Neural progenitor cell (in vitro differentiated cells): ENCODE data around the gene THRB. TPM values are rescaled to one million over a fixed set of nuclear protein-coding genes. Genes with fewer than 3 reads are reported as not detected.
A peak's percentile ranks its signal among the peaks of the same experiment; 100 is the strongest.

ENCODE experiments used
- DNase-seq: peaks from one replicate; pipeline ENCODE4 v3.0.0-alpha.2; 2016; ENCODE audit warnings: low spot score
- H2AFZ ChIP-seq: fragments of 200-600 bp; sonication (generic); replicated peaks from 2 replicates; pipeline ENCODE4 v1.6.1; 2016; ENCODE audit warnings: antibody characterized with exemption
- H3F3A ChIP-seq: fragments of 200-600 bp; sonication (generic); 2 replicates; pipeline ENCODE4 v1.6.1; 2016; ENCODE audit warnings: antibody characterized with exemption, low read depth
- H3K27ac ChIP-seq: fragments of 200-600 bp; sonication (generic); 2 replicates; pipeline ENCODE4 v1.5.1; 2016; ENCODE audit warnings: mild to moderate bottlenecking
- H3K27me3 ChIP-seq: fragments of 200-600 bp; sonication (generic); 2 replicates; pipeline ENCODE4 v1.6.1; 2016; ENCODE audit warnings: mild to moderate bottlenecking, moderate library complexity
- H3K36me3 ChIP-seq: fragments of 200-600 bp; sonication (generic); 2 replicates; pipeline ENCODE4 v1.5.1; 2016
- H3K4me1 ChIP-seq: fragments of 200-600 bp; sonication (generic); 2 replicates; pipeline ENCODE4 v1.6.1; 2016; ENCODE audit warnings: mixed run types
- H3K4me2 ChIP-seq: fragments of 200-600 bp; sonication (generic); 2 replicates; pipeline ENCODE4 v1.6.1; 2016
- H3K4me3 ChIP-seq: fragments of 200-600 bp; sonication (generic); 2 replicates; pipeline ENCODE4 v1.5.1; 2016
- H3K79me2 ChIP-seq: fragments of 200-600 bp; sonication (generic); 2 replicates; pipeline ENCODE4 v1.6.1; 2016; ENCODE audit warnings: low read depth
- H3K9ac ChIP-seq: fragments of 200-600 bp; sonication (generic); 2 replicates; pipeline ENCODE4 v1.6.1; 2016
- H3K9me3 ChIP-seq: fragments of 200-600 bp; sonication (generic); 2 replicates; pipeline ENCODE4 v1.5.1; 2016; ENCODE audit warnings: low read depth
- H4K20me1 ChIP-seq: fragments of 200-600 bp; sonication (generic); 2 replicates; pipeline ENCODE4 v1.6.1; 2016; ENCODE audit warnings: low read depth
- H3K27ac Mint-ChIP-seq: 3 replicates; pipeline ENCODE4 v1.8.0; 2021; ENCODE audit warnings: mixed read lengths
- H3K27me3 Mint-ChIP-seq: 2 replicates; pipeline ENCODE4 v1.8.0; 2022; ENCODE audit warnings: low read depth, mild to moderate bottlenecking, inconsistent platforms, moderate library complexity, mixed read lengths; ENCODE audit not compliant: insufficient read depth
- H3K36me3 Mint-ChIP-seq: 3 replicates; pipeline ENCODE4 v1.8.0; 2021; ENCODE audit warnings: mixed read lengths
- H3K4me1 Mint-ChIP-seq: 3 replicates; pipeline ENCODE4 v1.8.0; 2021; ENCODE audit warnings: mixed read lengths
- H3K4me3 Mint-ChIP-seq: 3 replicates; pipeline ENCODE4 v1.8.0; 2021; ENCODE audit warnings: mild to moderate bottlenecking, moderate library complexity, mixed read lengths
- H3K9me3 Mint-ChIP-seq: 3 replicates; pipeline ENCODE4 v1.8.0; 2020; ENCODE audit warnings: mixed read lengths
- EZH2 ChIP-seq: fragments of 200-600 bp; sonication (generic); IDR thresholded peaks from 2 replicates; pipeline ENCODE4 v1.6.1; 2017; ENCODE audit warnings: antibody characterized with exemption, mild to moderate bottlenecking, moderate library complexity
- EZH2phosphoT487 ChIP-seq: fragments of 200-600 bp; sonication (generic); IDR thresholded peaks from 2 replicates; pipeline ENCODE4 v1.6.1; 2017; ENCODE audit warnings: antibody characterized with exemption
- total RNA-seq: library from RNA; depleted of rRNA; stranded (reverse); fragments of >200 nt; gene quantifications from 2 replicates; pipeline ENCODE4 v1.2.3, GENCODE V29; 2015; ENCODE audit warnings: low replicate concordance
- TF ChIP-seq, protein P1 (sequence below): fragments of 200-600 bp; sonication (generic); IDR thresholded peaks from 2 replicates; pipeline ENCODE4 v1.5.1; 2017; ENCODE audit warnings: antibody characterized with exemption, mild to moderate bottlenecking

Gene THRB
- total RNA-seq, 1 donor from 2014 or later, result 1.2 TPM

DNA sequence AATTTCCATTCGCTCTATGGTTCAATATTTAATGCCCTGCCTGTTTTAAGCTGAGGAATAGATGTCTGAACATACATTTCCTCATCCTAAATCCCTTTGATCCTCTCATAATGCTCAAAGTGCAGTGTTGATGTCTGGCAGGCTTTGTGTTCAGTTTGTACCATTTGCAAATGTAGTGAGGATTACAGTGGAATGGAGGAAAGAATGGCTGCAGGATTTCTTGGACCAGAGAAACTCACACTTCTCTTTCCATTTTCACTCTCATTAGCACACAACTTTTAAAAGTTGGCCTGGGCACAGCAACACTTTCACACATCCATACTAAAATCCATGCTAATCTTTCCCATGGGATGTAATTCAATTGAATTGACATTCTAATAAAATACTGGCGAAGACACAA is 28.6 kb upstream of the THRB start:
- H3K36me3 ChIP-seq, result no peaks in the 10 kb centered on the region

DNA sequence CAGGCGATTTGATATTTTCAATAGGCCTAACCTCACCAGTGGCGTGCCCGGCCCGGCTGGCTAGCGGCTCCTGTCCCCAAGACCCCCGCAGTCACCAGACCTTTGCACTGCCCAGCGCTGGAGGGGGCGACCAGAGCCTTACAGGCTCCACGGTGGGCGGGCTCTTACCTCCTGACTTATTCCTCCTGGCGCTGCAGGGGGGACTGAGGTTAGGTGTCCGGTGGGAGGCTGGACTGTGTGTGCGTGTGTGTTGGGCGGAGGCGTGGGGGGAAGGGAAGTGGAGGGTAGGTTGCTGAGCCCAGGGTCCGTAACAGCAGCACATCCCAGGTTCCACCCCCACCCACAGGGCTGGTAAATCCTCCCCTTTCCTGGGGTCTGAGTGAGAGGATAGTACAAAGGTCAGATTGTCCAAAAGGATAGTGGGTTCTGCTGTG is 27.5 kb upstream of the THRB start:
- H3K36me3 ChIP-seq, result no peaks in the 10 kb centered on the region
- peaks cover 6% of the 10 kb centered on the region for H4K20me1 ChIP-seq
- peaks cover 84% of the 10 kb centered on the region for H3K27me3 ChIP-seq
- peak overlapping the region; percentile 71 for H3K4me3 ChIP-seq
- no peak for TF ChIP-seq EZH2phosphoT487
- no peak for TF ChIP-seq EZH2
- TF ChIP-seq, protein P1, sequence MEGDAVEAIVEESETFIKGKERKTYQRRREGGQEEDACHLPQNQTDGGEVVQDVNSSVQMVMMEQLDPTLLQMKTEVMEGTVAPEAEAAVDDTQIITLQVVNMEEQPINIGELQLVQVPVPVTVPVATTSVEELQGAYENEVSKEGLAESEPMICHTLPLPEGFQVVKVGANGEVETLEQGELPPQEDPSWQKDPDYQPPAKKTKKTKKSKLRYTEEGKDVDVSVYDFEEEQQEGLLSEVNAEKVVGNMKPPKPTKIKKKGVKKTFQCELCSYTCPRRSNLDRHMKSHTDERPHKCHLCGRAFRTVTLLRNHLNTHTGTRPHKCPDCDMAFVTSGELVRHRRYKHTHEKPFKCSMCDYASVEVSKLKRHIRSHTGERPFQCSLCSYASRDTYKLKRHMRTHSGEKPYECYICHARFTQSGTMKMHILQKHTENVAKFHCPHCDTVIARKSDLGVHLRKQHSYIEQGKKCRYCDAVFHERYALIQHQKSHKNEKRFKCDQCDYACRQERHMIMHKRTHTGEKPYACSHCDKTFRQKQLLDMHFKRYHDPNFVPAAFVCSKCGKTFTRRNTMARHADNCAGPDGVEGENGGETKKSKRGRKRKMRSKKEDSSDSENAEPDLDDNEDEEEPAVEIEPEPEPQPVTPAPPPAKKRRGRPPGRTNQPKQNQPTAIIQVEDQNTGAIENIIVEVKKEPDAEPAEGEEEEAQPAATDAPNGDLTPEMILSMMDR, result no peak
- peaks cover 12% of the 10 kb centered on the region for H3K4me1 Mint-ChIP-seq
- peaks cover 18% of the 10 kb centered on the region for H3K4me1 ChIP-seq
- no peaks in the 10 kb centered on the region for H3F3A ChIP-seq
- H3K27ac ChIP-seq, result no peak overlapping the region
- H3K4me3 Mint-ChIP-seq, result peak overlapping the region; percentile 82
- no peaks in the 10 kb centered on the region for H3K79me2 ChIP-seq
- no peaks in the 10 kb centered on the region for H3K36me3 Mint-ChIP-seq
- no peaks in the 10 kb centered on the region for H3K9me3 ChIP-seq
- H3K27me3 Mint-ChIP-seq, result peaks cover 33% of the 10 kb centered on the region
- peak; percentile 56 for DNase-seq
- peak overlapping the region; percentile 92 for H3K4me2 ChIP-seq
- H3K27ac Mint-ChIP-seq, result no peak overlapping the region
- no peaks in the 10 kb centered on the region for H3K9me3 Mint-ChIP-seq
- H2AFZ ChIP-seq, result no peak overlapping the region
- H3K9ac ChIP-seq, result no peak overlapping the region

More for the DNA sequence above, 28.6 kb upstream of the THRB start:
- peaks cover 12% of the 10 kb centered on the region for H3K4me1 Mint-ChIP-seq
- no peaks in the 10 kb centered on the region for H3K9me3 Mint-ChIP-seq
- H3K36me3 Mint-ChIP-seq, result no peaks in the 10 kb centered on the region
- H3F3A ChIP-seq, result no peaks in the 10 kb centered on the region
- peaks cover 73% of the 10 kb centered on the region for H3K27me3 ChIP-seq
- H3K4me1 ChIP-seq, result peaks cover 19% of the 10 kb centered on the region
- no peak overlapping the region for H3K4me3 Mint-ChIP-seq
- no peaks in the 10 kb centered on the region for H3K9me3 ChIP-seq
- TF ChIP-seq EZH2, result no peak
- TF ChIP-seq, protein P1, result no peak
- no peak for TF ChIP-seq EZH2phosphoT487
- no peak overlapping the region for H3K4me2 ChIP-seq
- no peak for DNase-seq
- no peak overlapping the region for H3K9ac ChIP-seq
- H3K27ac ChIP-seq, result no peak overlapping the region
- H3K27me3 Mint-ChIP-seq, result peaks cover 28% of the 10 kb centered on the region
- H3K79me2 ChIP-seq, result no peaks in the 10 kb centered on the region
- no peak overlapping the region for H3K27ac Mint-ChIP-seq
- H4K20me1 ChIP-seq, result peaks cover 6% of the 10 kb centered on the region
- no peak overlapping the region for H2AFZ ChIP-seq
- H3K4me3 ChIP-seq, result no peak overlapping the region

DNA sequence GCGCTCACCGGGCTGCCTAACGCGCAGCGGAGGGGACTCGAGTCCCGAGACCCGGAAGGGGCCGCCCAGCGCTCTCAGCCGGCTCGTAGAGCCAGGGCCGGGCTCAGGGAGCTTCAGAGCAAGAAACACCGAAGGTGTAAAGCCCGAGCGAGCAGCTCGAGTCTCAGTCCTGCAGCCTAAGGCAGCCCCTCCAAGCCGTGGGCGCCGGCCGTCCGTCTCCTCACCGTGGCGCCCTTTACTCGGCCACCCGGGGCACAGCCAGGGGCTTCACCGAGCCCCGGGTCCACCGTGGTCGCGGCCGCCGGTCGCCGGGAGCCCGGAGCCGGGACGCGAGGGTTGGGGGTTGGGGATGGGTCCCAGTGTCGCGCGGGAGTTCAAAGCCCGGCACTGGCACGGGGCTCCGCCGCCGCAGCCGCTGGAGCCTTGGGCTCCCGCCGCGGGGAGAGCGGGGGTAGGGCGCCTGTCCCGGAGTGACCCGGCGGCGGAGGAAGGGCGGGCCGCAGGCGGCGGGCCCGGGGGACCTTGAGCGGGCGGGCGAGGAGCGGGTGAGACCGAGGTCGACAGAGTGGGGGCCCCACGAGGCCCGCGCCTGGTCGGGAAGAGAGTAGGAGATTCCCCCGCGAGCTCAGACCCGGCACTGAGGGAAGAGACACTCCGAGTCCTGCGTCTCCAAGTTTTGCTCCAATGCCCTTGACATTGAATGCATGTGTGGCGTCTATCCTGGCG is 26.9 kb upstream of the THRB start:
- TF ChIP-seq EZH2phosphoT487 (peak; percentile 84), EZH2 (peak; percentile 87)
- TF ChIP-seq, protein P1, result peak; percentile 6
- Mint-ChIP-seq H3K4me1 (peaks cover 12% of the 10 kb centered on the region), H3K9me3 (no peaks in the 10 kb centered on the region), H3K36me3 (no peaks in the 10 kb centered on the region), H3K4me3 (peak overlapping the region; percentile 86), H3K27me3 (peaks cover 33% of the 10 kb centered on the region), H3K27ac (no peak overlapping the region)
- Histone ChIP-seq H3K9ac (no peak overlapping the region), H3F3A (no peaks in the 10 kb centered on the region), H4K20me1 (peaks cover 6% of the 10 kb centered on the region), H3K9me3 (no peaks in the 10 kb centered on the region), H2AFZ (peak overlapping the region; percentile 99), H3K27me3 (peaks cover 88% of the 10 kb centered on the region), H3K27ac (no peak overlapping the region), H3K4me3 (peak overlapping the region; percentile 71), H3K4me2 (peak overlapping the region; percentile 92), H3K36me3 (no peaks in the 10 kb centered on the region), H3K79me2 (no peaks in the 10 kb centered on the region), H3K4me1 (peaks cover 14% of the 10 kb centered on the region)
- DNase-seq, result peak; percentile 72
